ENCODE results near the gene MYOZ2.
"Not testable (repeated sequence)": the region's sequence is repeated elsewhere in the genome, so short reads cannot be mapped to it uniquely, and the experiment has no call there.

Gene MYOZ2

GRCh38 chr4:119125931-119126330 is 9.7 kb upstream of the MYOZ2 start:
- no peak for DNase-seq (ENCODE audit: low read depth in 2 of 2, low spot score in 1 of 2)

- no peak for DNase-seq (ENCODE audit: low read depth in 2 of 2, low spot score in 1 of 2)
These were observed 7.5 kb upstream of the MYOZ2 start for GRCh38 chr4:119128148-119128547.

GRCh38 chr4:119130365-119131065 is 5.1 kb upstream of the MYOZ2 start:
- DNase-seq (ENCODE audit: low read depth in 2 of 2, low spot score in 1 of 2) = no peak

- DNase-seq (ENCODE audit: low read depth in 2 of 2, low spot score in 1 of 2) = no peak
These were observed 4.5 kb upstream of the MYOZ2 start for GRCh38 chr4:119131164-119131563.

DNA sequence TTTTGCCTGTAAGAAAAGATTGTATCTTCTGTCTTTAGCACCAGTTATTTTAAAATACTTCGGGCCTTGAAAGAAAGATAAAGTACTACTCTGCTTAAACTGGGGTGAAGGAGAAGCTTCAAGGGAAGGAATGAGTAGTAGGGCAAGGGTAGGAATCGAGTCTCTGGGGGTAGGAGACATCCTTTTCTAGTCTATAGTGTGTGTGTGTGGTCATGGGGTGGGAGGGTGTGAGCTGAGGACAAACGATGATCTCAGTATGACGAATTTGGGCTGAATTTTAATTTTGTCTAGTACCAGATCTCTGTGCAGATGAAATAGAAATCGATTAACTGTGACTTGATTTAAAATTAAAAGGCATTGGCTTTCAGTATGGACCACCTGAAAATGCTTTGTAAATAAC is 3.3 kb upstream of the MYOZ2 start:
- no peak for DNase-seq (ENCODE audit: low read depth in 2 of 2, low spot score in 1 of 2)

DNA sequence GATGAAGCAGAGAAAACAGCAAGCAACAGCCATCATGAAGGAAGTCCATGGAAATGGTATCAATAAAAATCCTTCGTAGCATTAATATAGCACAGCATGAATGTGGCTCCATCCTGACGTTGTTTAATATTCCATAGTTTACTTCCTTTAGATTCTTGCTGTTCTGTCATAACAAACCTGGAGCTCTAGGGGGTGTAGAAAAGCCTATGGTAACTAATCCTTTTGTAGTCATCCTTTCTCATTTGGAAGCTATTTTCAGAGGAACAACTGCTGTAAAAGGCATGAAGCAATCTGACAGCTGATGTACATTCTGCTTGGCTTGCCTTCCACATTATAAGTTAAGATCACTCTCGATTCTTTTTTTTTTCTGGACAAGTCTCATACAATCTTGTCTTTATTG is 914 bp downstream of the MYOZ2 start:
- no peak for DNase-seq (ENCODE audit: low read depth in 2 of 2, low spot score in 1 of 2)

DNA sequence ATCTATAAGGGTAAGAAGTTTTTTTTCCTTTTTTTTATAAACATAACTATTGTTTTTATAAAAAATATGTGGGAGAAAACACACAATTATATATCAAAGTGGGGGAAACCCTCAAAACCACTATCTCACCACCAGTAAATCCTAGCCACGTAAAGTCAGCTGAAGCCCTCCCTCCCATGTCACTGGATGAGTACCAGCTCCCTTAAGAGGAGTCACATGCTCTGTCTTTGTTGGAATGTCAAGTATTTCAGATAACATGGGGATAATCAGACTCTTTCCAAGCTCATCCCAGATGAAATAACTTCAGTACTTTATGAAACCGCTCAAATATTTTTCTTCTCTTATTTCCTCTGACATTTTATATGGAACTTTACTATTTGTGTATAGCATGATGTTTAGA is 2.4 kb downstream of the MYOZ2 start:
- no peak for DNase-seq (ENCODE audit: low read depth in 2 of 2, low spot score in 1 of 2)

- DNase-seq (ENCODE audit: low read depth in 2 of 2, low spot score in 1 of 2) = no peak
These were observed 3.7 kb downstream of the MYOZ2 start for GRCh38 chr4:119139311-119139710.

- no peak for DNase-seq (ENCODE audit: low read depth in 2 of 2, low spot score in 1 of 2)
These were observed 4.2 kb downstream of the MYOZ2 start for GRCh38 chr4:119139822-119140252.

DNA sequence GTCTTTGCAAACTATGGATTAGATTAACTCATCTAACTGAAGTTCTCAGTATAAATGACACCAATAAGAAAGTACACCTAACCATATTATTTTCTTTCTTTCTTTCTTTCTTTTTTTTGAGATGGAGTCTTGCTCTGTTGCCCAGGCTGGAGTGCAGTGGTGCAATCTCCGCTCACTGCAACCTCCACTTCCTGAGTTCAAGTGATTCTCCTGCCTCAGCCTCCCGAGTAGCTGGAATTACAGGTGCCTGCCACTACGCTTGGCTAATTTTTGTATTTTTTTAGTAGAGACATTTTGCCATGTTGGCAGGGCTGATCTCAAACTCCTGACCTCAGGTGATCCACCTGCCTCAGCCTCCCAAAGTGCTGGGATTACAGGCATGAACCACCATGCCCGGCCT is 5.7 kb downstream of the MYOZ2 start:
- not testable (repeated sequence) for DNase-seq (ENCODE audit: low read depth in 2 of 2, low spot score in 1 of 2)

GRCh38 chr4:119142833-119143232 is 7.2 kb downstream of the MYOZ2 start:
- no peak for DNase-seq (ENCODE audit: low read depth in 2 of 2, low spot score in 1 of 2)

DNA sequence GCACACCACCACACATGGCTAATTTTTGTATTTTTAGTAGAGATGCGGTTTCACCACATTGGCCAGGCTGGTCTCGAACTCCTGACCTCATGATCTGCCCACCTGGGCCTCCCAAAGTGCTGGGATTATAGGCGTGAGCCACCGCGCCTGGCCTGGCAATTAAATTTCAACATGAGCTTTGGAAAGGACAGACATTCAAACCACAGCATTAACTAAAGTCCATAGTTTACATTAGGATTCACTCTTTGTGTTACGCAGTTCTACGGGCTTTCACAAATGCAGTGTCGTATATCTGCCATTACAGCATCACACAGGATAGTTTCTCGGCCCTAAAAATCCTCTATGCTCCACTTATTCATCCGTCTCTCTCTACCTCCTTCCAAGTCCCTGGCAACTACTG is 7.7 kb downstream of the MYOZ2 start:
- DNase-seq (ENCODE audit: low read depth in 2 of 2, low spot score in 1 of 2) = not testable (repeated sequence)

DNA sequence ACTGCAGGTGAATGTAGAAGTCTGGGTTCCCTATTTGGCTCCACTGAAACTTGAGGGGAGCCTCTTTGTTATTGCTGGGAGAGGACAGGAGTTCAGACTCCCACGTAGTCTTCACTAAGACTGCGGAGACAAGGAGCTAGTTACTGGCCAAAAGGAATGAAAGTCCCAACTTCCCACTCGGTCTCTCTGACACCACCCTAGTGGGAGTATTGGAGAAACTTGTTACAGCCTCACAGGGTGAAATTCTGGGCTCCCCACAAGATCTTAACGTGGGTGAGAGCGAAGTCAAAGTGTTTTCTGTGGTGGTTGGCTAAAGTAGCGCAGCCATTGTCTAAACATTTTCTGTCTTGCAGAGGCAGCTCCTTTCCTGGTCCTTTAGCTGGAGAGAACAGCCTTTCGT is 13.5 kb downstream of the MYOZ2 start:
- DNase-seq (ENCODE audit: low read depth in 2 of 2, low spot score in 1 of 2) = no peak

DNA sequence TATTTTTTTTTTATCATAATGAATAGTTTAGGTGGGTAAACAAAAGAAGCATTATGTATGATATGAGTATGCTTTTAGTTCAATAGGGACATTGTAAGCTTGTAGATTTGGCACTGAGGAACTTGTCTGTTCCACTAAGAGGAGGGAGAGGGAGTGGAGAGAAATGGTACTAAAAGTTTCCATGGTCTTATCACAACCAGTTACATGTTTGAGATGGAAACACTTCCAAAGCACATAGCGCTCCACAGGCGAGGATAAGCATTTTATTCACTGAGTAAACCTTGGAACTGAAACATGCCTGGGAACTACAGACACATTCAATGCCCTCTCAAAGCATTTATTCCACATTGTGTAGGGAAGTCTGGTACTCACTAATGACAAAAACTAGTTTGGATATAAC is 15.5 kb downstream of the MYOZ2 start:
- DNase-seq (ENCODE audit: low read depth in 2 of 2, low spot score in 1 of 2) = no peak

DNA sequence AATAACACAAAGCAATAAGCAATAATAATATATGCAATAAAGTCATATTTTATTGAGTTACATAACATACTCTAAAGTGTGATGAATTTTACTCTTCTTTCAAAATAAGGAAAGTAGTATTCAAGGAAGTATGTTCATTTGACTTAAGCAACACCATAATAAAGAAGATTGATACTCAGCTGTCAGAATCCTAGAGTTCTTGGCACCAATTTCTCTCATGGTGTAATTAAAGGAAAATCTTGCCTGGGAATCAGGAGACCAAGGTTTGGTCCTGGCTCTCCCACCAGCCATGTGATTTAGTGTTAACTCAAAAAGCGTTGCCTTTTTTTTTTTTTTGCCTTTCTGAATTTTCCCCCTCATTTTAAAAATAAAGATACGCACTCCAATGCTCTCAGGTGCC is 17.1 kb downstream of the MYOZ2 start:
- DNase-seq (ENCODE audit: low read depth in 2 of 2, low spot score in 1 of 2) = no peak

DNA sequence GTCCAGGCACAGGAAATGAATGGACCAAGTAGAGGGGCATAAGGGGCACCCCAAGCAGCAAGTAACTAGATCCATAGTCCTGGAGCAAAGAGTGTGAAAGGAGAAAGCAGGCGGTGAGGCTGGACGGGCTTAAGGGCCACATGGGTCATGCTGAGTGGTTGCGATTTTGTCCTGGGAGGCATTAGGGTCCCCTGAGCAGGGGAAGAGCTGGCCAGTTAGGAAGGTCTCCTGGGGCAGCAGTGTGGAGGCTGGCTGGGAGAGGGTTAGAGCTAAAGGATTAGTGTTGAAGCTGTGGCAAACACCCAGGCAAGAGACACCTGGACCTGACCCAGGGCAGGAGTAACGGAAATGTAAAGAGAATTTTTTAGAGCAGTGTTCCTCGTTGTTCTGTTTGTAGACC is 26.5 kb downstream of the MYOZ2 start:
- no peak for DNase-seq (ENCODE audit: low read depth in 2 of 2, low spot score in 1 of 2)

- DNase-seq (ENCODE audit: low read depth in 2 of 2, low spot score in 1 of 2) = no peak
These were observed 30.1 kb downstream of the MYOZ2 start for GRCh38 chr4:119165767-119166166.

GRCh38 chr4:119170195-119170594 is 34.6 kb downstream of the MYOZ2 start:
- DNase-seq (ENCODE audit: low read depth in 2 of 2, low spot score in 1 of 2) = no peak

- DNase-seq (ENCODE audit: low read depth in 2 of 2, low spot score in 1 of 2) = no peak
These were observed 36.6 kb downstream of the MYOZ2 start for GRCh38 chr4:119172223-119172622.

DNA sequence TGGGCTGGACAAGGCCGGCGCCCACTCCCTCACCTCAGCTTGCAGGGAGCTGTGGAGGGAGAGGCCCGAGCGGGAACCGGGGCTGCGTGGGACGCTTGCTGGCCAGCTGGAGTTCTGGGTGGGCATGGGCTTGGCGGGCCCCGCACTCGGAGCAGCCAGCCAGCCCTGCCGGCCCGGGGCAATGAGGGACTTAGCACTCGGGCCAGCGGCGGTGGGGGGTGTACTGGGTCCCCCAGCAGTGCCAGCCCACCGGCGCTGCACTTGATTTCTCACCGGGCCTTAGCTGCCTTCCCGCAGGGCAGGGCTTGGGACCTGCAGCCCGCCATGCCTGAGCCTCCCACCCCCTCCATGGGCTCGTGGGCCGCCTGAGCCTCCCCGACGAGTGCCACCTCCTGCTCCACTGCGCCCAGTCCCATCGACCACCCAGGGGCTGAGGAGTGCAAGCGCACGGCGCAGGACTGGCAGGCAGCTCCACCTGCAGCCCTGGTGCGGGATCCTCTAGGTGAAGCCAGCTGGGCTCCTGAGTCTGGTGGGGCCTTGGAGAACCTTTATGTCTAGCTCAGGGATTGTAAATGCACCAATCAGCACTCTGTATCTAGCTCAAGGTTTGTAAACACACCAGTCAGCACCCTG is 38.2 kb downstream of the MYOZ2 start:
- not testable (repeated sequence) for DNase-seq (ENCODE audit: low read depth in 2 of 2, low spot score in 1 of 2)

DNA sequence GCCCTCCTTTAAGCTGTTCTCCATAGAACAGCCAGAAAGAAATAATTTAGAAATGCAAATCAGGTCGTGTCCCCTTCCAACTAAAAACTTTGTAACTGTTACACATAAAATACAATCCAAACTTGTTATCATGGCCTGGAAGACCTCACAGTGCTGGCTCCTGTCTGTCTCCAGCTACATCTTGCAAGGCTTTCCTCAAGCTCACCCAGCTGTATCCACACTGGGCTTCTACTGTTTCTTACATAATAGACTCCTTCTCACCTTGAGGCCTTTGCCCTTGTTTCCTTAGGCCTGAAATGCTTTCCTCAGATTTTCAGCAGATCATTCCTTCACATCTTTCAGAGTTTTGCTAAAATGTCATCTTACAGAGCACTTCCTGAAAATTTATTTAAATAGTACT is 43.4 kb downstream of the MYOZ2 start:
- no peak for DNase-seq (ENCODE audit: low read depth in 2 of 2, low spot score in 1 of 2)

- no peak for DNase-seq (ENCODE audit: low read depth in 2 of 2, low spot score in 1 of 2)
These were observed 48.5 kb downstream of the MYOZ2 start for GRCh38 chr4:119184128-119184527.

DNA sequence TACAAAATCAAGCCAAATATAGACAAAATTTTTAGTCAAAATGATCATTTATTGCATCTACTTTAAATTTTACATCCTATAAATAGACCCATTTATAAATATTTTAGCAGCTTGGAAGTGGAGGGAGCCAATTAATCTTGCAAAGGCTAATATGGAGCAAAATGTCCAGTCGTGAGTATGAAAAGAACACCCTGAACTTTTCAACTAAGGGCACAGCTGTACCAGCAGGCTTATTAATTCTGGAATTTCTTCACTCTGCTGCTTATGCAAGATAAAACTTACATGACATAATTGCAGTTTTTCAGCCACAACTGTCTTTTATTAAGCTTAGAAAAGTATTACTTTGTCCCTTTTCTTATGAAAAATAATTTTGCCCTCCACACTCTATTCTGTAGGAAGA is 54.0 kb downstream of the MYOZ2 start:
- no peak for DNase-seq (ENCODE audit: low read depth in 2 of 2, low spot score in 1 of 2)

Measured in stimulated activated CD8-positive, alpha-beta memory T cell treated with anti-CD3 and anti-CD28 coated beads, Interleukin-4, amount 100 ng/mL, for 1 hour (primary cell).